Endodermal cell (in vitro differentiated cells): ENCODE measurements around the gene CKS2. TPM values are rescaled to one million over a fixed set of nuclear protein-coding genes. Genes with fewer than 3 reads are reported as not detected.

ENCODE experiments used
- DNase-seq: peaks from one replicate; pipeline ENCODE4 v3.0.0-alpha.2; 2017
- H3K27ac ChIP-seq: 2 replicates; pipeline ENCODE4 v1.5.1; 2013; ENCODE audit warnings: mild to moderate bottlenecking, low read depth, low read length, moderate library complexity
- H3K27me3 ChIP-seq: 2 replicates; pipeline ENCODE4 v1.6.1; 2013; ENCODE audit warnings: mild to moderate bottlenecking, low read length, moderate library complexity; ENCODE audit not compliant: insufficient read depth, control insufficient read depth, poor library complexity, severe bottlenecking
- H3K36me3 ChIP-seq: 2 replicates; pipeline ENCODE4 v1.7.0; 2013; ENCODE audit warnings: mild to moderate bottlenecking, low read length, moderate library complexity; ENCODE audit not compliant: control insufficient read depth, insufficient read depth
- H3K4me1 ChIP-seq: one replicate; pipeline ENCODE4 v1.7.0; 2013; ENCODE audit warnings: low read length; ENCODE audit not compliant: control insufficient read depth, insufficient read depth
- H3K4me3 ChIP-seq: 2 replicates; pipeline ENCODE4 v1.5.1; 2013; ENCODE audit warnings: mild to moderate bottlenecking, low read length, moderate library complexity
- H3K9ac ChIP-seq: 2 replicates; pipeline ENCODE4 v1.6.1; 2013; ENCODE audit warnings: mild to moderate bottlenecking, low read length, moderate library complexity; ENCODE audit not compliant: poor library complexity, severe bottlenecking; ENCODE audit errors: extremely low read depth
- H3K9me3 ChIP-seq: 2 replicates; pipeline ENCODE4 v1.6.1; 2013; ENCODE audit warnings: mild to moderate bottlenecking, low read length, moderate library complexity; ENCODE audit not compliant: control insufficient read depth
- H3K27ac Mint-ChIP-seq: 2 replicates; pipeline ENCODE4 v1.8.0; 2020; ENCODE audit warnings: mixed read lengths
- H3K27me3 Mint-ChIP-seq: 2 replicates; pipeline ENCODE4 v1.8.0; 2021; ENCODE audit warnings: mild to moderate bottlenecking, mixed read lengths; ENCODE audit not compliant: insufficient read depth
- H3K36me3 Mint-ChIP-seq: 2 replicates; pipeline ENCODE4 v1.8.0; 2020; ENCODE audit warnings: low read depth, mixed read lengths
- H3K4me1 Mint-ChIP-seq: 2 replicates; pipeline ENCODE4 v1.8.0; 2020; ENCODE audit warnings: mixed read lengths
- H3K4me3 Mint-ChIP-seq: 2 replicates; pipeline ENCODE4 v1.8.0; 2020; ENCODE audit warnings: mild to moderate bottlenecking, moderate library complexity, mixed read lengths
- H3K9me3 Mint-ChIP-seq: 2 replicates; pipeline ENCODE4 v1.8.0; 2020; ENCODE audit warnings: mild to moderate bottlenecking, mixed read lengths
- WGBS, 2 experiments: methylation state at CpG; one replicate each; pipeline versions ENCODE4 v1.1.5 to v1.1.7; 2013; ENCODE audit warnings: missing lambda C conversion rate in 2 of 2, mixed read lengths in 1 of 2; ENCODE audit not compliant: insufficient coverage in 1 of 2, insufficient read length in 1 of 2; 5-methylcytosine and 5-hydroxymethylcytosine counted together
- total RNA-seq, 2 donors: library from RNA; stranded (reverse); fragmentation: NEBNext Ultra II Directional in 1 of 2; extraction: Animal tissue kit (Norgen Biotek cat#: 25700) in 1 of 2; gene quantifications; 2 replicates in 1 of 2; 3 replicates in 1 of 2; pipeline ENCODE4 v1.2.1, GENCODE V29; 2021
- TF ChIP-seq, protein P1 (sequence below): fragments of 200-600 bp; sonication (generic); conservative IDR thresholded peaks from 2 replicates; pipeline ENCODE4 v1.5.0; 2021; ENCODE audit warnings: antibody characterized with exemption, mild to moderate bottlenecking

Gene CKS2
- total RNA-seq, 2 donors from 2014 or later = 163 to 209 TPM

DNA sequence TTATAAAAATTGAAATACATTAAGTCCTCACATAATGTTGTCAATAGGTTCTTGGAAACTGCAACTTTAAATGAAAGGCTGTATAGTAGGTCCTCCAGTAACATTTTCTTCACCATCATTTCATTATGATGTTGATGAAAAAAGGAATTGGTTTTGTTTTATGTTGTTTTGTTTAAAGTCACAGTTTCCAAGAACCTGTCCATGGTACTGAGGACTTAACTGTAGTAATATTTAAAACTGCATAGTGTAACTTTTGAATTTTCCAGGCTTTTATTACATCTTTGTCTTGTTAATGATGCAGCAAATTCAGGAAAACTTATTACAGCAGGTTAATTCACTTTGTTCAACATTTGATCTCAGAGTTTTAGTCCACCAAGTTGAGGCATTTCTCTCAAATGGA is 18.9 kb downstream of the CKS2 start:
- Histone ChIP-seq H3K4me1 (no peaks in the 10 kb centered on the region), H3K9ac (no peak overlapping the region), H3K27ac (no peak overlapping the region), H3K36me3 (peaks cover 84% of the 10 kb centered on the region), H3K27me3 (no peaks in the 10 kb centered on the region), H3K9me3 (no peaks in the 10 kb centered on the region), H3K4me3 (no peak overlapping the region)
- Mint-ChIP-seq H3K4me3 (no peak overlapping the region), H3K4me1 (peaks cover 2% of the 10 kb centered on the region), H3K9me3 (no peaks in the 10 kb centered on the region), H3K27ac (no peak overlapping the region), H3K27me3 (no peaks in the 10 kb centered on the region), H3K36me3 (peaks cover 59% of the 10 kb centered on the region)
- TF ChIP-seq, protein P1, sequence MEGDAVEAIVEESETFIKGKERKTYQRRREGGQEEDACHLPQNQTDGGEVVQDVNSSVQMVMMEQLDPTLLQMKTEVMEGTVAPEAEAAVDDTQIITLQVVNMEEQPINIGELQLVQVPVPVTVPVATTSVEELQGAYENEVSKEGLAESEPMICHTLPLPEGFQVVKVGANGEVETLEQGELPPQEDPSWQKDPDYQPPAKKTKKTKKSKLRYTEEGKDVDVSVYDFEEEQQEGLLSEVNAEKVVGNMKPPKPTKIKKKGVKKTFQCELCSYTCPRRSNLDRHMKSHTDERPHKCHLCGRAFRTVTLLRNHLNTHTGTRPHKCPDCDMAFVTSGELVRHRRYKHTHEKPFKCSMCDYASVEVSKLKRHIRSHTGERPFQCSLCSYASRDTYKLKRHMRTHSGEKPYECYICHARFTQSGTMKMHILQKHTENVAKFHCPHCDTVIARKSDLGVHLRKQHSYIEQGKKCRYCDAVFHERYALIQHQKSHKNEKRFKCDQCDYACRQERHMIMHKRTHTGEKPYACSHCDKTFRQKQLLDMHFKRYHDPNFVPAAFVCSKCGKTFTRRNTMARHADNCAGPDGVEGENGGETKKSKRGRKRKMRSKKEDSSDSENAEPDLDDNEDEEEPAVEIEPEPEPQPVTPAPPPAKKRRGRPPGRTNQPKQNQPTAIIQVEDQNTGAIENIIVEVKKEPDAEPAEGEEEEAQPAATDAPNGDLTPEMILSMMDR = no peak
- DNase-seq = no peak

DNA sequence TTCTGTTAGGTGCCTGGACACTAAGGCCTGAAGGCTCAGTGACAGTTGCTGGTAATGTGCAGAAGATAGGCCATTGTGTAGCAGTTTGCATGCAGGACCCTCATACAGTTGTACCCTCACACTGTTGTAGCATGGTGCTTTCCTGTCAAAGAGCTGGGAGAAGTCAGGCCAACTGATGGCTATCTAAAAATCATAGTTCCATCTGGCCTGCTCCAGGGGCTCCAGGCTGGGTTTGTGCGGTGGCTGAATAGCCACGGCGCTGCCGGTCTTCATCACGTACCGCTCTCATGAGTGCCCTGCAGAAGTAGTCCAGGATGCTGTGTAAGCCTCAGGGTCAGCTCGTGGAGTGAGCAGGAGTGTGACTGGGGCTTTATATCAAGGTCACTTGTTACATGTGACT is 19.5 kb downstream of the CKS2 start:
- no peak overlapping the region for H3K9ac ChIP-seq
- H3K4me3 ChIP-seq = no peak overlapping the region
- Mint-ChIP-seq H3K4me3 (no peak overlapping the region), H3K36me3 (peaks cover 62% of the 10 kb centered on the region), H3K4me1 (no peaks in the 10 kb centered on the region), H3K9me3 (no peaks in the 10 kb centered on the region), H3K27me3 (no peaks in the 10 kb centered on the region), H3K27ac (no peak overlapping the region)
- H3K9me3 ChIP-seq = no peaks in the 10 kb centered on the region
- WGBS, 2 experiments = 96 to 100% methylated on average over 4 to 7 of the region's 7 CpGs
- no peaks in the 10 kb centered on the region for H3K4me1 ChIP-seq
- H3K27me3 ChIP-seq = no peaks in the 10 kb centered on the region
- TF ChIP-seq, protein P1 = no peak
- H3K36me3 ChIP-seq = peaks cover 90% of the 10 kb centered on the region
- no peak for DNase-seq
- no peak overlapping the region for H3K27ac ChIP-seq

DNA sequence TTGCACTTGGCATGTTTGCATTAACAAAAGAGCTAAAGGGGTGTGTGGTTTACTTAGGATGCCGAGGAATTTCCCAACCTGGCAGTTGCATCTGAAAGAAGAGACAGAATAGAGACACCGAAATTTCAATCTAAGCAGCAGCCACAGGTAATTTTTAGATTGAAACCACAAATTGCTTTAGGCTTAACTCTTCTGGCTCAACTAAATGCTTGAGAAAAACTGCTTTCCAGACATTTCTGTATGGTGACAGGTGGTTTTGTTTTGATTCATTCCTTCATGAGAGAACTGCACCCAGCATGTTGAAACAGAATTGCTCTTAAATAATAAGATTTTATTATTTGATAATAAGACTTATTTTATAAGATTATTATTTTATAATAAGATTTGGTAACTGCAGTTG is 28.8 kb downstream of the CKS2 start:
- Histone ChIP-seq H3K27me3 (no peaks in the 10 kb centered on the region), H3K36me3 (peaks cover 74% of the 10 kb centered on the region), H3K27ac (no peak overlapping the region), H3K9me3 (no peaks in the 10 kb centered on the region), H3K4me1 (no peaks in the 10 kb centered on the region), H3K9ac (no peak overlapping the region), H3K4me3 (no peak overlapping the region)
- peaks cover 72% of the 10 kb centered on the region for H3K36me3 Mint-ChIP-seq
- no peak overlapping the region for H3K27ac Mint-ChIP-seq
- DNase-seq = no peak
- H3K9me3 Mint-ChIP-seq = no peaks in the 10 kb centered on the region
- 89 to 100% methylated on average over 2 of the region's 2 CpGs for WGBS, 2 experiments
- H3K27me3 Mint-ChIP-seq = no peaks in the 10 kb centered on the region
- H3K4me3 Mint-ChIP-seq = no peak overlapping the region
- no peaks in the 10 kb centered on the region for H3K4me1 Mint-ChIP-seq
- TF ChIP-seq, protein P1 = no peak
